D721Med (cell line): ENCODE measurements around the gene CCL22.

ENCODE experiments used
- DNase-seq: peaks from one replicate; pipeline ENCODE4 v3.0.0; 2011; ENCODE audit warnings: low spot score; ENCODE audit not compliant: insufficient read length
- FAIRE-seq: peaks from 2 replicates; lab custom pipeline; 2011; peaks lifted over from hg19 to GRCh38; lab: Jason Lieb, UNC
- CTCF ChIP-seq: IDR thresholded peaks from 2 replicates; pipeline ENCODE4 v1.5.1; 2012; ENCODE audit warnings: mild to moderate bottlenecking, control low read depth; ENCODE audit not compliant: insufficient read depth; ENCODE audit errors: missing control alignments

CCL22 gene

GRCh38 chr16:57384248-57385070 is 25.9 kb downstream of the CCL22 start:
- no peak for FAIRE-seq
- DNase-seq, result no peak
- no peak for TF ChIP-seq CTCF

GRCh38 chr16:57385083-57385482 is 26.5 kb downstream of the CCL22 start:
- DNase-seq (no peak), FAIRE-seq (no peak)
- no peak for TF ChIP-seq CTCF

GRCh38 chr16:57386381-57386951 is 27.9 kb downstream of the CCL22 start:
- no peak for TF ChIP-seq CTCF
- DNase-seq, result no peak
- FAIRE-seq, result no peak

- TF ChIP-seq CTCF, result no peak
- FAIRE-seq (no peak), DNase-seq (no peak)
Measured at GRCh38 chr16:57387598-57388354, 29.2 kb downstream of the CCL22 start.

GRCh38 chr16:57388359-57389086 is 29.9 kb downstream of the CCL22 start:
- DNase-seq (no peak), FAIRE-seq (no peak)

GRCh38 chr16:57389087-57389468 is 30.5 kb downstream of the CCL22 start:
- FAIRE-seq (no peak), DNase-seq (no peak)
- no peak for TF ChIP-seq CTCF

More at GRCh38 chr16:57388359-57389086, 29.9 kb downstream of the CCL22 start:
- TF ChIP-seq CTCF, result no peak
